DMS 273 treated with DMSO at 0.1 percent for 48 hours (cell line): ENCODE measurements around the gene ABCC6.
A peak's percentile ranks its signal among the peaks of the same experiment; 100 is the strongest.
"Not testable (repeated sequence)": the region's sequence is repeated elsewhere in the genome, so short reads cannot be mapped to it uniquely, and the experiment has no call there.

Experiments
- DNase-seq: peaks from one replicate; lab custom pipeline; 2025; lab: John Stamatoyannopoulos, UW

The ABCC6 gene

DNA sequence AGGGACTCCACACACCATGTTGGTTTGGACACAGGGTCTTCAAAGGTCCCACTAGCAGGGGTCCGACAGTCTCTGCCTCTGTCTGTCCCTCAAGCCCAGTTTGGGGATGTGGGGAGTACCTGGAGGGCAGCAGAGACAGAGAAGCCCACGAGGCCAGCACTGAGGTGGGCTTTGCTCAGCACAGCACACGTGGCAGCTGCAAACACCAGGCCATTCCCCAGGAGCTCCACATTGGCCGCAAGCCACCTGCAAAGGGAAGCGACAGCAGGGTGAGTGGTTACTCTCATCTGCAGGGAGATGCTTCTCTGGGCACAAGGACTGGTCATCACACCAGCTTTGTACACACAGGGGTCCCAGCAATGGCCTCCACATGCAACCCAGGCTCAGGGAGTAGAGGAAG is 62.0 kb downstream of the ABCC6 start:
- DNase-seq = no peak

DNA sequence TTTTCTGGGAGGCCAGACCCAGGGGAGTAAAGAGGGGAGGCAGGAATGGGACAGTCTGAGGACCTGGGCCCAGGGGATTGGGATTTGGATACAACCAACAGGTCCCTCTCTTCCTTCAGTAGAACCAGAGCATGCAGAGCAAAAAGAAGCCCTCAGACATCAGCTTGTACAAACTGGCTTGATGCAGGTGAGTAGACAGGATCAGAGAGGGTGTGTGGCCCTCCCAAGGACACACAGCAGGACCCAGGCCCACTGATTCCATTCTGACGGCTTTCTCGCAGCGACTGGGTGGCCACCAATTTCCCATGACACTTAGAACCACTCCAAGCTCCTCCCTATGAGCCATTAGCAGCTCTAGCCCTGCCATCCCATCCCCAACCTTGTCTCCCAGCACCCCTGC is 63.6 kb downstream of the ABCC6 start:
- no peak for DNase-seq

DNA sequence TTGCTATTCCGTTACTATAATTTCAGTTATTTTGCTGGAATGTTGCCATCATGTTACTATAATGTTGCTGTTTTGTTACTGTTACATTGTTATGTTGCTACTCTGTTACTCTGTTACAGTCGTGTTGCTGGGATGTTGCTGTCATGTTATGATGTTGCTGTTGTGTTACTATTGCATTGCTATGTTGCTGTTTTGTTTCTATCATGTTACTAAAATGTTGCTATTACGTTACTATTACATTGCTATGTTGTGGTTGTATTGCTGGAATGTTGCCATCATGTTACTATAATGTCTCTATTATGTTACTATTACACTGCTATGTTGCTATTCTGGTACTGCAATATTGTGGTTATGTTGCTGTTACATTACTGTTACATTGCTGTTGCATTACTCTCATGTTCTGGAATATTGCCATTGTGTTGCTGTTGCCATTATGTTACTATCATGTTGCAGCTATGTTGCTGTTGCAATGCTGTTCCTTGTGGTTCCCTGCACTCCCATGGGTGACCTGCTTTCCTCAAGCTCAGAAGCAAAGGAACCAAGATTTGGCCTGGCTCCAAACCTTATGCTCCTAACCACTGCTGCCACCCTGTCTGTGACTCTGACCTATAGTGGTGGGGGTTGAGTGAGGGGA is 64.4 kb downstream of the ABCC6 start:
- DNase-seq = no peak

DNA sequence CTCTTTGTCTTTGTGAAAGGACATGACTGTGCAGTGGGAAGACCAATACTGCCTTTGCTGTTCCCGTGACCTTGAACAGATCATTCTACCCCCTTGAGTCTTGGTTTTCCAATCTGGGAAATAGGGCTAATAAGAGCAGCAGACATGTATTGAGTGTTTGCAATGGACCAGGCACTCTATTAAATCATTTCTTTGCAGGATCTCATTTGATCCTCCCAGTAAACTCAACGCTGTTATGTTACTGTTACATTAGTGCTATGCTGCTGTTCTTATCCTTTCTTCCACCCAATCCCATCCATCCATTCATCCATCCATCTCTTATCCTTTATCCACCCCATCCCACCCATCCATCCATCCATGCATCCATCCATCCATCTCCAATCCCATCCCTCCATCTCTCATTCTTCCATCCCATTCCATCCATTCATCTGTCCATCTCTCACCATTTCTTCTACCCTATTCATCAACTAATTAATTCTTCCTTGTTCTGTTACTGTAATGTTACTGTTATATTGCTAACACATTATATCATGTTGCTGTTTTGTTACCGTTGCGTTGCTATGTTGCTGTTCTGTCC is 65.1 kb downstream of the ABCC6 start:
- no peak for DNase-seq

DNA sequence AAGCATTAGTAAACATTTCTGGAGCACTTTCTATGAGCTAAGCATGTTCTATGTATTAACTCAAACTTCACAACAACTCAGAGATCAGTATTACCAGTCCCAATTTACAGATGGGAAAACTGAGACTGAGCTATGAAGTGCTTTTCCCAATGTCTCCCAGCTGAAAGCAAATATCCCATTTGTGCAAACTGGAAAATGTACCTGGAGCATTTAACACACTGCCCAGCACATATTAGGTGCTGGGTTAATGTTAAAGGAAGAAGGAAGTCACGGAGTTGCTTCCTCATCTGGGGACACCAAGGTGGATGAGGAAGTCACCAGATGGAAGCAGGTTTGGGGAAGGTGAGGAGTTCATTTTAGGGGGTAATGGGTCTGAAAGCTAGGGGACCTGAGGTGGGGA is 66.1 kb downstream of the ABCC6 start:
- no peak for DNase-seq

DNA sequence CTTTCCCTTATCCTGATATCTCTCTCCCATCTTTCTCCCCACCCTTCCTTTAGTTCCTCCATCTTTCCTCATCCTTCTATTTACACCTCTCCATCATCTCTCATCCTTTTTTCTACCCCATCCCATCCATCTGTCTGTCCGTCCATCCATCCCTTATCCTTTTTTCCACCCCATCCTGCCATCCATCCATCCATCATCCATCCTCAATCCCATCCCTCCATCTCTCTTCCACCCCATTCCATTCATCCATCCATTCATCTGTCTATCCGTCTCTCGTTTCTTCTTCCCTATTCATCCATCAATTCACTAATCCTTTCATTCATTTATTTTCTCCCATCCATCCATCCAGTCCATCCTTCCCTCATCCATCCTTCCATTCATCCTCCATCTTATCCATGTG is 68.1 kb downstream of the ABCC6 start:
- DNase-seq = no peak

DNA sequence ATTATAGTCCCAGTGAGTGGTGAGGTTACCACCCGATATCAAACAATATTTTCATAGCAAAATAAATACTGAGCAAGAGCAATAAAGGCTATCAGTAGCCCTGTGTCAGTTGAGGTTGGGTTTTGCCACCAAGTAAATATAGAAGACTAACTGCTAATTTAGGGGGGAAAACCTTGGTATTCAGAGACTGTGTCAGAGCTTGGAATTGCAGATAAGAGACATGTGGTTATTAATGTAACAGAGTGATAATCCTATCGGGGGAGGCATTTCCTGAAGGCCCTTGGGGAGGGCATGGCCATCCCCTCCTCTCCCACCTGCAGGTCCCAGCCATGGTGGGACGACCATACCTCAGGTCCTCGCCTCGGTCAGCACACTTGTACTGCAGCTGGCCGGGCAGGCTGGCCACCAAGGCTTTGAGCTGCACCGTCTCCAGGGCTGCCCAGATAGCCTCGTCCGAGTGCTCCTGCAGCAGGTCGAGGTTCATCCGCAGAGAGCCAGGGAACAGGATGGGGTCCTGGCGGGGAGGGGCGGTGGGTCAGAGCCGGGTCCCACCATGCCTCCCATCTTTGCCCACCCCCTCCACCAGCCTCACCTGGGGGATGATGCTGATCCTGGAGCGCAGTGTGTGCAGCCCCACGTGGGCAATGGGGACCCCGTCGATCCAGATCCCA is 68.9 kb downstream of the ABCC6 start:
- no peak for DNase-seq

DNA sequence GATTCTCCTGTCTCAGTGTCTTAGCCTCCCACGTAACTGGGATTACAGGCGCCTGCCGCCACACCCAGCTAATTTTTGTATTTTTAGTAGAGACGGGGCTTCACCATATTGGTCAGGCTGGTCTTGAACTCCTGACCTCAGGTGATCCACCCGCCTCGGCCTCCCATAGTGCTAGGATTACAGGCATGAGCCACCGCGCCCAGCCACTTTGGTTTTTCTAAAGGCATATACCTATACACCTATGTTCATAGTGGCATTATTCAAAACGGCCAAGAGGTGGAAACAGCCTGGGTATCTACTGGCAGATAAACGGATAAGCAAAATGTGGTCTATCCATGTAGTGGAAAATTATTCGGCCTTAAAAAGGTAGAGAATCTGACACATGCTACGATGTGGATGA is 70.3 kb downstream of the ABCC6 start:
- DNase-seq = not testable (repeated sequence)

DNA sequence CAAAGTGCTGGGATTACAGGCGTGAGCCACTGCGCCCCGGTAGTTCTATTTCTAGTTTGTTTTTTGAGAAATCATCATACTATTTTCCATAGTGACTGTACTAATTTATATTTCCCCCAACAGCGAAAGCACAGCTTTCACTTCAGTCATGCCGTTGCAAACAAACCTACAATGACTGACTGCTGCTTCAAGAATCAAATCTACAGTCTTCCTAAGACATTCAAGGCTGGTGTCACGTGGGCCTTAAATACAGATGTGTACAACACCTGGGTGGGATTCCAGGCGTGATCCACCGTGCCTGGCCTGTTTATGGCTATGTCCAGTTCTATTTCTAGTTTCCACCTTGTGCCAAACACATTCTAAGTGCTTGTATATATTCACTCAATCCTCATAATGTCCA is 72.0 kb downstream of the ABCC6 start:
- DNase-seq = no peak

DNA sequence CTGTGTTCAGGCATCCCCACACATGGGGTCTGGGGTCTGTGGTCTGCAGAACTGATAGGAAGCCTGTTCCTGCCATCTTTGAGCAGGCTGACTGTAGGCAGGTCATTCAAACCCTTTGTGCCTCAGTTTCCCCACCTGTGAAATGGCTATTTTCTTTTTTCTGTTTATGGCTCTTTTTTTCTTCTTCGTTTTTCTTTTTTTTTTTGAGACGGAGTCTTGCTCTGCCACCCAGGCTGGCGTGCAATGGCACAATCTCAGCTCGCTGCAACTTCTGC is 72.5 kb downstream of the ABCC6 start:
- DNase-seq = no peak

DNA sequence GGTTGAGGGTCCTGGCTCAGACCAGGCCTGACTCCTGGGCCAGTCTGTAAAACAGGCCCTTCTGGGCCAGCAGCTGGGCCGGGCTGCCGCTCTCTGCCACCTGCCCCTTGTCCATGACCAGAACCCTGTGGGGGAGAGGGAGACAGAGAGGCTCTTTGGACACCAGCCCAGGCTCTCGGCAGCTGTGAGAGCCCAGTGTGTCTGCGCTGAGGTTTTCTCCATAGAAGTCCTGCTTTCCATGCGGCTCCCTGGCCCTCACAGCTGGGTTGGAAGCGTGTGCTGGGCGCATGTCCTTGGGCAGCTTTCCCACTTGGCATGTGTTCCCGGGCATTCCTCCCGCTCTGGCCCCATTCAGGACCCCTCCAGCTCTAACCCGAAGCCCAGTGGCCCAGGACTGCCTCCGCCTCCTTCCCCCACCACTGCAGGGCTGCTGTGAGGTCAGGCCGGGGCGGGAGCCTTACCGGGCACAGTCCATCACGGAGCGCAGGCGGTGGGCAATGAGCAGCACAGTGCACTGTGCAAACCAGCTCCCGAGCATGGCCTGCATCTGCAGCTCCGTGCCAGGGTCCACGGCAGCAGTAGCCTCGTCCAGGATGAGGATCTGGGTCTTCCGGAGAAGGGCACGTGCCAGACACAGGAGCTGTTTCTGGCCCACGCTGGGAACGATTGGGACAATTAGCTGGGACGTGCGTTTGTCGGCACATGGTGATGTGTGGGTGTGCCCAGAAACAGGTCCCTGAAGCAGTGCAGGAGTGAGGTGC is 73.0 kb downstream of the ABCC6 start:
- DNase-seq = peak; percentile 51

DNA sequence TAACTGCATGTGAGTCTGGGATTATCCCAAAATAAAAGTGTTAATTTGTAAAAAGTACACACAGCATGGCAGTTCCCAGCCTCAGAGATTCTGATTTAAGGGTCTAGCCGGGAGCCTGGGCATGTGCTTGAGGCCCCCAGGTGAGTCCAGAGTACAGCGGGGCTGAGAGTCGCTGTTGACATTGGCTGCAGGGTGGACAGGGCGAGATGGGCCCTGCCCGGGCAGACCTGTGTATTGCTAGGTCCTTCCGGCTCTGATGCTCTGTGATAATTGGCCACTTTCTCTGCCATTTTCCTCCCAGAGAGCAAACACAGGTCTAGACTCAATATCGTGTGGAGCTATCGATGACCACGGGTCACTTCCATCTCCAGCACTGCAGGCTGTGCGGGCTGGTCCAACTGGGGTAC is 73.6 kb downstream of the ABCC6 start:
- DNase-seq = no peak

DNA sequence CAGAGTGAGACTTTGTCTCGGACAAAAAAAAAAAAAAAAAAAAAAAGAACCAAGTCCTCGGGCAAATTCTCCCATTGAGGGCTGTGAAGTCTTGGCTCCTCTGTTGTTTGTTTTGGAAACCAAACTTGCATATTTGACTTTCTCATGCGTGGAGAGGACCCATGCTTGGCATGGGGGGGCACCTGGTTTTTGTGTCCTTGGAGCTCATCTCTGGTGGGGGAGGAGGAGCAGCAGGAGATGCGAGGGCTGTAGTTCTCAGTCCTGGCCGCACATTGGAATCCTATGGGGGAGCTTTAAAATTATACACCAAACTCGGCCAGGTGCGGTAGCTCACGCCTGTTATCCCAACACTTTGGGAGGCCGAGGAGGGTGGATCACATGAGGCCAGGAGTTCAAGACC is 74.5 kb downstream of the ABCC6 start:
- DNase-seq = no peak

DNA sequence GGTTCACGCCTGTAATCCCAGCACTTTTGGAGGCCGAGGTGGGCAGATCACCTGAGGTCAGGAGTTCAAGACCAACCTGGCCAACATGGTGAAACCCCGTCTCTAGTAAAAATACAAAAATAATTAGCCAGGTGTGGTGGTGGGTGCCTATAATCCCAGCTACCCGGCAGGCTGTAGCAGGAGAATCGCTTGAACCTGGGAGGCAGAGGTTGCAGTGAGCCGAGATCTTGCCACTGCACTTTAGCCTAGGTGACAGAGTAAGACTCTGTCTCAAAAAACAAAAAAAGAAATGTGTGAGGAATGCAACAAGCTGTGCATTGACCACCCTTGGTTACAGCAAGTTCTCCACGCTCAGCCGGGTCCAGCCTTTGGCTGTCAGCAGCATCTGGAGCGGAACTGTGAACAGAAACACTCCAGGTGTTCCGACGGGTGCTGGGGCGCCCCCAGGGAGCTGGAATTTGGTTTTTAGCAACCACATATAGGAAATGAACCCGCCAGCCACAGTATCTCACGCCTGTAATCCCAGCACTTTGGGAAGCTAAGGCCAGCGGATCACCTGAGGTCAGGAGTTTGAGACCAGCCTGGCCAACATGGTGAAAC is 75.2 kb downstream of the ABCC6 start:
- DNase-seq = not testable (repeated sequence)

DNA sequence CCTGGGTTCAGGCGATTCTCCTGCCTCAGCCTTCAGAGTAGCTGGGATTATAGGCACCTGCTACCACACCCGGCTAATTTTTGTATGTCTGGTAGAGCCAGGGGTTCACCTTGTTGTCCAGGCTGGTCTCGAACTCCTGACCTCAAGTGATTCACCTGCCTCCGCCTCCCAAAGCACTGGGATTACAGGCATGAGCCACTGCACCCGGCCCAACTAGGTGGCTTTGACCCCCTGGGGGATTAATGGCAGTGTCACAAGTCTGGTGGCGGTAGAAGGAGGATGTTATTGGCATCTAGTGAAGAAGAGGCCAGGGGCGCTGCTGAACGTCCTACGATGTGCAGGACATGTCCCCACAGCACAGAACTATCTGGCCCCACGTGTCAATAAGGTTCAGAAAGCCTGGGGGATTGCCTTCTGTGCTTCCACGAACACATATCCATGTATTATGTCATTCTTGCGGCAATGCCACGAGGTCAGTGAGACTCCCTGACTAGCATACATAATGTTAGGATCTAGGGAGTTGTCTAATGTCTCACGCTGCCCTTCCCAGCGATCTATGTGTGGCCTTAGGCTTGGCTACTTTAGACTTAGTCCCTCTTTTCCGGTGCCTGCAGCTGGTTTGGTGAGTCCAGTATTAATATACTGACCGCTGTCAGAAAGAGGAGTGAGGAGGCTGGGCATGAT is 75.8 kb downstream of the ABCC6 start:
- no peak for DNase-seq

DNA sequence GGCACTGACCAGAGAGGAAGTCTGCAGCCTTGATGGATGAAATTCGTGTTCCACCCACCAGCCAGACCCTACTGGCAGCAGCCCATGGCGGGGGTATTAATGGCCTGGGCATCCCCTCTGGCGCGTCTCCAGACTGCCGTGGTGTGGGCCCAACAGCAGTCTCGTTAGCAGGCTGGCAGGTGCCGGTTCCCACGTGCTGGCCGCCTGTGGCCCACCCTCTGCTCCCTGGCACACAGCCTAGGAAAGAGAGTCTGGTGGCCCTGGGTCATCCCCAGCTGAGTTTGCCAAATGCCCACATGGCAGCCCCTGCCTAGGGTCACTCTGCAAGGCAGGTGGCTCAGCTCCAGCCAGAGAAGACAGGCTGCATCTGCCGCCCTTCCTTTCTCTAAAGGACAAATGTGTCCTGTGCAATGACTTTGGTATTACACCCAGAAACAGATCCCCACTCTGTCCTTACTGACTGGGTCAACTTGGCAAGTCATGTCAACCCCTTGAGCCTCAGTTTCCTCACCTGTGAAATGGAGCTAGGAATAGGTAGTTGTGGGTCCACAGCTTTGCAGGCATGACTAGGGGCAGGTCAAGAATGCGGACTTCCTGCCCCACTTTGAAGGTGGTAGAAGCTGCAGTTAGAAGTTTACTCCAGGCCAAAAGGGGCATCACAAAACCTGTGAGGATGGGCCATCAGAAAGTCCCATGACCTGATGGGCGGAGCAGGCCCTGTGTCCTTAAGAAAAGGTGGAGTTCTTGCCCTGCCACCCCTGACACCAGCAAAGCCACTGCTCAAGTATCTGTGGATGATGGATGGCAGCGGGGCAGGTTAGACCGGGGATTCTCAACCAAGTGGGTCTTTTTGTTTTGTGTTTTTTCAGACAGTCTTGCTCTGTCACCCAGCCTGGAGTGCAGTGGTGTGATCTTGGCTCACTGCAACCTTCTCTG is 76.6 kb downstream of the ABCC6 start:
- DNase-seq = peak; percentile 2

DNA sequence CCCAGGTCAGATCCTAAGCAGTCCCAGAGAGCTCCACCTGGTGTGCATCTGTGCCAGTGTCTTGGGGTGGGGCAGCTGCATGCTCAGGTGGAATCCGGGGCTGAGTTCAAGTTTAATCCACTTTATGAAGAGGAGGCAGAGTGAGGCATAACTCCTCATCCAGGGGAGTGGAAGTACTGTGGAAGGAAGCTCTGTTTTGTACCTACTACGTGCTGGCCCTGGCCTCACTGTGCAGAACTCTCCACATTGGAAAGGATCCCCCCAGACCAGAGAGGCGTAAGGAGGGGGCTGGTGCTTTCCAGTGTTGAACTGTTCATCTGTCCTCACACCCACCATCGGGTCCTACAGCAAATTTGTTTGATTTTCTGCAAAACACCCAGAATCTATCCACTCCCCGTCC is 78.0 kb downstream of the ABCC6 start:
- no peak for DNase-seq

DNA sequence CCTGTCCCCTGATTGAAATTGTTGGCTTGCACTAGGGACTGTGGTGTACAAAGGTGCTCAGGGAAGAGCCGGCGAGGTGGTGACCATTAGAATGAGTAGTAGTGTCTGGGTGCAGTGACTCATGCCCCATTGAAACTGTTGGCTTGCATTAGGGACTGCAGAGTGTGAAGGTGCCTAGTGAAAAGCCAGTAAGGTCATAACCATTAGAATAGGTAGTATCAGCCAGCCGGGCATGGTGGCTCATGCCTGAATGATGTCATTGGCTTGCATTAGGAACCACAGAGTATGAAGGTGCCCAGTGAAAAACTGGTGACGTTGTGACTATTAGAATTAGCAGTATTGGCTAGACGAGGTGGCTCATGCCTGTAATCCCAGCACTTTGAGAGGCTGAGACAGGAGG is 78.9 kb downstream of the ABCC6 start:
- DNase-seq = no peak

DNA sequence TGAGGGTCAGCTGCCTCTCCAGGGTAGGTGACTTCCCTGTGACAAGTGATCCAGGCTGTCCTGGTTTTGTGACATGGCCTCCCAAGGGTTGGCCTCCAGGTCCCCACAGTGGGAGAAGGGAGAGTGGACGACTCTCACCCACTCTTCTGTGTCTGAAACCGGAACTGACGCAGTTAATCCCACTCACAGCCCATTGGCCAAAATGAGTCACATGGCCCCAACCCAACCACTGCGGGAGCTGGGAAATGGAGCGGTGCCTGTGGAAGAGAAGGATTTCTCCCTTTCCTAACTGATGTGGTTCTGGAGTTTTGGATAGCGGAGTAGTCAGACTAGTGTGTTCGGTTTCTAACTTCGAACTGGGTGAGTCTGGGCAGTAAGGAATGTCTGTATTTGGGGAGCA is 79.4 kb downstream of the ABCC6 start:
- DNase-seq = no peak

DNA sequence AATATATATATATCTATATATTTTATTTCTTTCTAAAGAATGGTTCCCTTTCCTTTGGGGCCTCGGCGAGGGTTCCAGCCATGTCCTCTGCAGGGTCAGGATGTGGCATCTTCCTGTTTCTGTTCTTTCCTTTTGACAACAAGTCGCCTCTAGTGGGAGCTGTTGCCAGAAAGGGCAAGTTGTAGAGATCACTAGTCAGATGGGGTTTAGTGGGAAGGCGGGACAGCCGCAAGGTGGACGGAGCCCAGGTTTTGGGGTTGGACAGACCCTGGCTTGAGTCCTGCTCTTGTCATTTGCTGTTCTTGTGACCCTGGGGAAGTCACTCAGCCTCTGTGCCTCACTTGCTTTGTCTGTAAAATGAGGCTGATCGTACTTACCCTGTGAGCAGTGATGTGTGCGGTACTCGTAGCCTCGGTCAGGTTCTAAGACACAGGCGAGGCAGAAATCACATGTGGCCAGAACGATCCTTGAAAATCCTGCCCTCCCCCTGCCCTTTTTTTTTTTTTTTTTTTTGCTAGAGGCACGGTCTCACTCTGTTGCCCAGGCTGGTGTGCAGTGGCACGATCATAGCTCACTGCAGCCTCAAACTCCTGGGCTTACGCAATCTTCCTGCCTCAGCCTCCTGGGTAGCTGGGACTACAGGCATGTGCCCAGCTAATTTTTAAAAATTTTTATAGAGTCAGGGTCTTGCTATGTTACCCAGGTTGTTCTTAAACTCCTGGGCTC is 80.1 kb downstream of the ABCC6 start:
- DNase-seq = no peak
